Activated CD8-positive, alpha-beta T cell treated with anti-CD3 and anti-CD28 coated beads for 36 hours (primary cell): ENCODE data around the gene XPR1. TPM values are rescaled to one million over a fixed set of nuclear protein-coding genes. Genes with fewer than 3 reads are reported as not detected.

Experiments used
- ATAC-seq: fragments of 200-7000 bp; cut with Tn5 transposase; one replicate; pipeline ENCODE4 v1.10.0; 2021; ENCODE audit warnings: mild to moderate bottlenecking, moderate library complexity
- CTCF ChIA-PET: fragments of 350-600 bp; sonication (Branson Sonifier 250); formaldehyde crosslinking; loops from one replicate; lab custom pipeline; 2021; ENCODE audit warnings: antibody characterized with exemption; lab: Charles Lee
- POLR2A ChIA-PET: fragments of 350-600 bp; sonication (Branson Sonifier 250); formaldehyde crosslinking; loops from one replicate; lab custom pipeline; 2021; ENCODE audit warnings: antibody characterized with exemption; lab: Charles Lee
- DNase-seq: peaks from one replicate; pipeline ENCODE4 v3.0.0-alpha.2; 2020
- H3K27ac Mint-ChIP-seq: one replicate; pipeline ENCODE4 v1.8.0; 2021; ENCODE audit warnings: mild to moderate bottlenecking, mixed read lengths
- H3K27me3 Mint-ChIP-seq: one replicate; pipeline ENCODE4 v1.8.0; 2021; ENCODE audit warnings: mixed read lengths
- H3K36me3 Mint-ChIP-seq: one replicate; pipeline ENCODE4 v1.8.0; 2021; ENCODE audit warnings: low read depth, mixed read lengths
- H3K4me1 Mint-ChIP-seq: one replicate; pipeline ENCODE4 v1.8.0; 2021; ENCODE audit warnings: low read depth, mixed read lengths
- H3K4me3 Mint-ChIP-seq: one replicate; pipeline ENCODE4 v1.8.0; 2021; ENCODE audit warnings: mild to moderate bottlenecking, moderate library complexity, mixed read lengths
- H3K9me3 Mint-ChIP-seq: one replicate; pipeline ENCODE4 v1.8.0; 2021; ENCODE audit warnings: mixed read lengths
- CTCF ChIP-seq: fragments of 200-600 bp; IDR thresholded peaks from one replicate; pipeline ENCODE4 v1.8.0; 2022; ENCODE audit warnings: antibody characterized with exemption, mild to moderate bottlenecking
- intact Hi-C: fragments of 100-400 bp; cut with micrococcal nuclease; formaldehyde crosslinking; loops from one replicate; pipeline ENCODE4 v1.10.0; 2022
- total RNA-seq, 2 experiments: library from RNA; stranded (reverse); gene quantifications; one replicate each; pipeline ENCODE4 v1.2.3, GENCODE V29; 2021

Gene XPR1
- total RNA-seq, 2 experiments from 2014 or later, result 12.8 to 14.4 TPM

DNA sequence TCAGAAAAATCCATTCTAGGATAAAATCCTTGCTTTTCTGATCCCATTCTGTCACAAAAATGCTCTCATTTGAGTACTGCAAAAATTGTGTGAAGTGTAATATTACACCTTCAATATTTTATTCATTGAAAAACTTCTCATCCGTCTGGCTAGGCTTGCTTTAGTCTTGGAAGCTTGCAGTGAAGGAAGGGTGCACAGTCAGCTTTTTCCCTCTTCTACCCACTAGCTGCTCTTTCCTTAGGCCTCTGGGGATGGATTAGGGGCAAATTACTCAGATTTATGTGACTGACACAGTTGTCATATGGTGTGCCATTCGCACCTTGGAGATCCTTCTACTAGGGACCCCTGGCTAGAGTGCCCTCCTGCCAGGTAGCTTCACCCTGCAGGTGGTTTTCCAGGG, 40.9 kb upstream of the XPR1 start:
- CTCF ChIA-PET, result interaction anchor here (0.5 kb wide), 1 partner anchor 285 kb away, joined by 3 read pairs; no protein-coding TSS in a partner anchor
- POLR2A ChIA-PET, result no interaction called here
- no peak overlapping the region for H3K27ac Mint-ChIP-seq

GRCh38 chr1:180593382-180593781, 38.4 kb upstream of the XPR1 start:
- Mint-ChIP-seq H3K36me3 (no peaks in the 10 kb centered on the region), H3K4me3 (no peak overlapping the region), H3K27me3 (peaks cover 7% of the 10 kb centered on the region), H3K4me1 (no peaks in the 10 kb centered on the region), H3K9me3 (peaks cover under 1% of the 10 kb centered on the region), H3K27ac (no peak overlapping the region)
- intact Hi-C loops, result no loop called here
- ChIA-PET POLR2A (no interaction called here), CTCF (interaction anchor here (1.1 kb wide), 1 partner anchor 270 kb away, joined by 5 read pairs; no protein-coding TSS in a partner anchor)
- ATAC-seq, result no peak
- no peak for DNase-seq
- no peak for TF ChIP-seq CTCF

More for the DNA sequence above, 40.9 kb upstream of the XPR1 start:
- intact Hi-C loops, result no loop called here
- TF ChIP-seq CTCF, result no peak
- Mint-ChIP-seq H3K4me3 (no peak overlapping the region), H3K9me3 (peaks cover 7% of the 10 kb centered on the region), H3K4me1 (peaks cover 6% of the 10 kb centered on the region), H3K36me3 (no peaks in the 10 kb centered on the region), H3K27me3 (peaks cover 5% of the 10 kb centered on the region)
- ATAC-seq, result no peak
- DNase-seq, result no peak

- Mint-ChIP-seq H3K4me1 (no peaks in the 10 kb centered on the region), H3K27ac (no peak overlapping the region), H3K4me3 (no peak overlapping the region), H3K27me3 (peaks cover 5% of the 10 kb centered on the region), H3K36me3 (no peaks in the 10 kb centered on the region), H3K9me3 (no peaks in the 10 kb centered on the region)
- no peak for TF ChIP-seq CTCF
- intact Hi-C loops, result no loop called here
- ChIA-PET POLR2A (interaction anchor here (0.8 kb wide), 1 partner anchor 142 kb away, joined by 5 read pairs; no protein-coding TSS in a partner anchor), CTCF (no interaction called here)
- ATAC-seq (no peak), DNase-seq (no peak)
These were observed 37.1 kb upstream of the XPR1 start for GRCh38 chr1:180594723-180595122.

DNA sequence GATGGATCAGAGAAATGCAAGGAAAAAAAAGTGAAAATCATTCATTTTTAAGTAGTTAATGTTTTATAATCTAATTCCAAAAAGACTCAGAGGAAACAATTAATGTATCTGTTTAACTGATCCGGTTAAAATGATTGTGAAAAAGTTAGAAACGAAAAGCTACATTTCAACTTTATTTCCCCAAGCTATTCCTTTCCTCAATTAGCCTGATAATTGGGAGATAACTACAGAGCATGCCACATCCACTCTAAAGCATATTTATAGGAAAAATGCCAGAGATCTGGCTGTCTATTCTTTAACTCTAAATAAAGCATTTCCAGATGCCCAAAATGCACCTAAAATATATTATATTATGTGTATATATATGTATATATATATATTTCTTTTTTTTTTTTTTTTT, 35.9 kb upstream of the XPR1 start:
- Mint-ChIP-seq H3K9me3 (no peaks in the 10 kb centered on the region), H3K4me1 (no peaks in the 10 kb centered on the region), H3K27ac (no peak overlapping the region), H3K27me3 (peaks cover 5% of the 10 kb centered on the region), H3K36me3 (no peaks in the 10 kb centered on the region), H3K4me3 (no peak overlapping the region)
- CTCF ChIA-PET, result interaction anchor here (1.2 kb wide), 1 partner anchor 80 kb away, joined by 4 read pairs; no protein-coding TSS in a partner anchor
- DNase-seq (no peak), ATAC-seq (no peak)
- intact Hi-C loops, result no loop called here
- POLR2A ChIA-PET, result interaction anchor here (0.8 kb wide), 1 partner anchor 33 kb away, joined by 5 read pairs; no protein-coding TSS in a partner anchor
- no peak for TF ChIP-seq CTCF

DNA sequence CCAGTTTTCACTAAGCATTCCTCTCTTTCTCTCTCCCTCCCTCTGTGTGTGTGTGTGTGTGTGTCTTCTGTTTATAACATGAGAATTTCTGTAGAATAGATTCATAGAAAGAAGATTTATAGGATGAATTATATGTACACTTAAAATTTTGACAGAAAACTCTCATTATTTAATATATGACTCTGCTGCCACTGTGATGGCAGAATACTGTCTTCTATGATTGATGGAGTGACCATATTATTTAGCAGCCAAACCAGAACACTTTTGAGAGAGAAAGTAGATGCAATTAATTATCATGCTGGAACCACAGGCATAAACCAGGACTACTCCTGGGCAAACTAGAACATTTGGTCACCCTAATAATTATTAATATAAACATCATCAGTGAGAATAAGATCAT, 34.3 kb upstream of the XPR1 start:
- Mint-ChIP-seq H3K27ac (no peak overlapping the region), H3K4me1 (no peaks in the 10 kb centered on the region), H3K36me3 (no peaks in the 10 kb centered on the region), H3K9me3 (no peaks in the 10 kb centered on the region), H3K27me3 (peaks cover 5% of the 10 kb centered on the region), H3K4me3 (no peak overlapping the region)
- ATAC-seq (no peak), DNase-seq (no peak)
- no peak for TF ChIP-seq CTCF
- POLR2A ChIA-PET, result no interaction called here
- CTCF ChIA-PET, result no interaction called here
- intact Hi-C loops, result no loop called here
